Activated CD8-positive, alpha-beta memory T cell treated with anti-CD3 and anti-CD28 coated beads for 48 hours (primary cell): Measurements from ENCODE around the gene CLDN15.

Source experiments
- DNase-seq, 3 experiments: peaks; one replicate each; pipeline ENCODE4 v3.0.0-alpha.2; 2020; ENCODE audit warnings: low read depth in 2 of 3, low spot score in 2 of 3

The CLDN15 gene

DNA sequence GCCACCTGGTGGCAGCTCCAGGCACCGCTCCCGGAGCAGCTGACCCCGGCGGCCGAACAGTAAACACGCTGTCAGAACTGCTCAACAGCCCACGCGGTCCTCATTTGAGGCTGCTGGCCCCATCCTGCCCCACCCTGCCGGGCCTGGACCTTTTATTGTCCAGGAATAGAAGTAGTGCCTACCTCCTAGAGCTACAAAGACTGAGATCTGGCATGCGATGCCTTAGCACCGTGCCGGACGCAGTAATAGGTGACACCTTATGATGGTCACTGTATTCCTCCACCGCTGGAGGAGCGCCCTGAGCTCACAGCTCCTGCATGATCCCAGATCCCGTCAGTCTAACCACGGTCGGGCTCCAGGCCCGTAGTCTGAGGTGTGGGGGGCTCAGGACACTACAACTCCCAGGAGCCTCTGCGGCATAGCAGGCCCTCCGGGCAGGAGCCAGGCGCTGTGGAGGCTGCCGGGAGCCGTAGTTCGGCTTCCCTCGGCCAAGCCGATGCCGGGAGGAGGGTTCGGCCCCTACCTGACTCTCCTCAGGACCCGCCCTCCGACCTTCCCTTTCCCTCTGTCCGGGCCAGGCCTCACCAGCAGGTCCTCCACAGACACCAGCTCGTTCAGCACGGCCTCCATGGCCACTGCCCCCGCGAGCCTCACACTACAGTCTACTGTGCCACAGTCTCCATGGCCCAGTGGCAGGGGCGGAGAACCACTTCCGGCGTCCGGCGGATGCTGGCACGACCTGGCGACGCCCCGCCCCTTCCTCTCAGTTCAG, 7.0 kb upstream of the CLDN15 start, which contains the start of gene FIS1:
TSS of gene FIS1 (minus strand) at position 707 of the 772 bp plus-strand sequence. CDS start at position 630, 77 bp downstream.
- peak; percentile 87 to 95 (median 88) for DNase-seq

DNA sequence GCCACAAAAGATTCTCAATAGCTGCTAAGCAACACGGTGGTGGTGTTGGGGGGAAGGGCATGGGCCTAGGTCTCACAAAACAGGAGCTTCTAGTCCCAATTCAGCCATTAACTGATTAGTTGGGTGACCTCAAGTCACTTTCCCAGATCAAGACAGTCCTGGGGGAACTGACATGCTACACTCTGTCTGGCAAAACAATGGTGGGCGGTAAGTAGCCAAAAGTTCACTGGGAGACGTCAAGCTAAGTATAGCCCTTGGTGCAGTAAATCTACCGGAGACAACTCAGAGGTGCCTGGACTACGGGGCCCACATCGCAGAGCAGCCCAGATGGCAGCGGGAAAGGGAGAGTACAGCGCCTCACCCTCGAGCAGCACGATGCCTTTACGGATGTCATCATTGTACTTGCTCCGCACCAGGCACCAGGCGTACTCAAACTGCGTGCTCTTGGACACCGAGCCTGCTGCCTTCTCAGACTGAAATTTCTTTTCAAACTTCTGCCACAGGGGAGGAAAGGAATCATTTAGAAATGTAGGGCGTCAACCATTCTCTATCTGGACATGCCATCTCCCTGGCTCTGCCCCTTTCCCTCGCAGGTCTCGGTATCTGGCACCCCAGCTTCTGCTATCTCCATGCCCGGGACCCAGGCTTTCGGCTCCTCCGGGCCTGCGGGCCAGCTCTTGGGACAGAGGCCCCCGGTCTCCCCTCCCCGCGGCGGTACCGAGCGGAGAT, 6.2 kb upstream of the CLDN15 start:
- DNase-seq, result peak in 1 of 3 experiments; percentile 51

DNA sequence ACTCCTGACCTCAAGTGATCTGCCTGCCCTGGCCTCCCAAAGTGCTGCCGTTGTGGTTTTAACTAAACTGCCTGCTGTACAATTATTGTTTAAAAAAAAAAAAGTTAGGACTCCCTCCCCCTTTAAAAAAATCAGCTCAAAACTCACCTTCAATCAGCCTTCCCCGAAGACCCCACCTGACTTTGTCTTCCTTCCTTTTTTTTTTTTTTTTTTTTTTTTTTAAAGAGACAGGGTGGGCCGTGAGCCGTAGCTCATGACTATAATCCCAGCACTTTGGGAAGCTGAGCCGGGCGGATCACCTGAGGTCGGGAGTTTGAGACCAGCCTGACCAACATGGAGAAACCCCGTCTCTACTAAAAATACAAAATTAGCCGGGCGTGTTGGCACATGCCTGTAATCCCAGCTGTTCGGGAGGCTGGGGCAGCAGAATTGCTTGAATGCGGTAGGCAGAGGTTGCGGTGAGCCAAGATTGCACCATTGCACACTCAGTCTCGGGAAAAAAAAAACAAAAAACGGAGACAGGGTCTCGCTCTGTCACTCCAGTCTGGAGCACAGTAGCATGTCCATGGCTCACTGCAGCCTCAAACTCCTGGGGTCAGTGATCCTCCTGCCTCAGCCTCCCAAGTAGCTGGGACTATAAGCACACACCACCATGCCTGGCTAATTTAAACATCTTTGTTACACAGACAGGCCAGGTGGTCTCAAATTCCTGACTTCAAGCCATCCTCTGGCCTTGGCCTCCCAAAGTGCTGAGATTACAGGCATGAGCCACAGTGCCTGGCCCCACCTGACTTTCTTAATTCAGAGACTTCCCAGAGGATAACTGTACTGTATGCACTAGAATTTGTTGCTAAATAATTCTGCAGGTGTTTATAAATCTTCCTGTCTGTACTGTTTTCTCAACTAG, 4.1 kb upstream of the CLDN15 start:
- DNase-seq, result no peak

DNA sequence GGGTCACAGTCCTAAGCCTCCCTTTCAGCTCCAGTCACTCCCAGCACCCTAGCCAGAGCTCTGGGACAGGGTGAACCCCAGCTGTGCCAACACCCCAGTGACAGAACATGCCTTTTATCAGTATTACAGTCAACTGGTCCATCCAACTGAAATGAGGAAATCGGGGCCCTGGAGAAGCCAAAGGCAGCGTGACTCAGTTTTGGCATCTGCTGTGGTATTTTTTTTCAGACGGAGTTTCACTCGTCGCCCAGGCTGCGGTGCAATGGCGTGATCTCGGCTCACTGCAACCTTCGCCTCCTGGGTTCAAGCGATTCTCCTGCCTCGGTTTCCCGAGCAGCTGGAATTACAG, 3.4 kb upstream of the CLDN15 start:
- no peak for DNase-seq

DNA sequence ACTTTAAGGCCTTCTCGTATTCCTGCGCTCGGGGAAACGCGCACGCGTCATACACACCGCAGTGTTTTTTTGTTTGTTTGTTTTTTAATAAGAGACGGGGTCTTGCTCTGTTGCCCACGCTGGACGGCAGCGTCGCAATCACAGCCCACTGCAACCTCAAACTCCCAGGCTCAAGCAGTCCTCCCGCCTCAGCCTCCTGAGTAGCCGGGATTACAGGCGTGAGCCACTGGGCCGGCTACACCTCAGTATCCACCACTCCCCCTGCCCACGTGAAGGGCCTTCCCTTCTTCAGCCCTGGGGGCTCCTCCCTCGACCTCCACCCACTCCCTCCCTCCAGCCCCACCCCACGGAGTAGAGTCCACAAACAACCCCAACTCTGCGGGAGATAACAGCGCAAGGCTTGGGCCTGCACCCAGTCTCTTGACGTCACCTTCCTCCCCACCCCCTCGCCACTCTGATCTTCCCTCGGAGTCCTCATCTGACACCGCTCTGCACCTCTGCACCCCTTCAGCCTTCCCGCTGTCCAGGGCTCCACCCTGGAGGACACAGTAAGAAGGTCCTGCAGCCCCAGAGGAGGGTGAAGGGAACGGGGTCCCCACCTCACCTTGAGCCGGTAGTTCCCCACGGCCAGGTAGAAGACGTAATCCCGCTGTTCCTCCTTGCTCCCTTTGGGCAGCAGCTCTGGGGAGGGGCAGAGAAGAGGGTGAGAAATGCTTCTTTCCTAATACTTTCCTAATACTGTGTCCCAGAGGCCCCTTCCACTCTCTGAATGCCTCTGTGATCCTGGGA, 2.8 kb upstream of the CLDN15 start:
- no peak for DNase-seq

DNA sequence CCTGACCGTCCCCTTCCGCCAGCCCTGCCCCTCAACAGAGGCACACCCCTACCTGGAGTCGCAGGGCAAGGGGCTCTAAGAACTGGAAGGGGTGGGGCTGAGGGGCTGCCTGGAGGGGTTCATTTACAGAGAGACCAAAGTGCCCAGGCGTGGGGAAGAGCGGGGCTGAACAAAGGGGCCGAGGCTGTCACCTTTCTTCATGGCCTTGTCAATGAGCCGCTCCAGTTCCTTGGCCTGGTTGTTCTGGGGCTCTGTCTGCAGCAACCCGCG, 2.3 kb upstream of the CLDN15 start:
- DNase-seq, result no peak

DNA sequence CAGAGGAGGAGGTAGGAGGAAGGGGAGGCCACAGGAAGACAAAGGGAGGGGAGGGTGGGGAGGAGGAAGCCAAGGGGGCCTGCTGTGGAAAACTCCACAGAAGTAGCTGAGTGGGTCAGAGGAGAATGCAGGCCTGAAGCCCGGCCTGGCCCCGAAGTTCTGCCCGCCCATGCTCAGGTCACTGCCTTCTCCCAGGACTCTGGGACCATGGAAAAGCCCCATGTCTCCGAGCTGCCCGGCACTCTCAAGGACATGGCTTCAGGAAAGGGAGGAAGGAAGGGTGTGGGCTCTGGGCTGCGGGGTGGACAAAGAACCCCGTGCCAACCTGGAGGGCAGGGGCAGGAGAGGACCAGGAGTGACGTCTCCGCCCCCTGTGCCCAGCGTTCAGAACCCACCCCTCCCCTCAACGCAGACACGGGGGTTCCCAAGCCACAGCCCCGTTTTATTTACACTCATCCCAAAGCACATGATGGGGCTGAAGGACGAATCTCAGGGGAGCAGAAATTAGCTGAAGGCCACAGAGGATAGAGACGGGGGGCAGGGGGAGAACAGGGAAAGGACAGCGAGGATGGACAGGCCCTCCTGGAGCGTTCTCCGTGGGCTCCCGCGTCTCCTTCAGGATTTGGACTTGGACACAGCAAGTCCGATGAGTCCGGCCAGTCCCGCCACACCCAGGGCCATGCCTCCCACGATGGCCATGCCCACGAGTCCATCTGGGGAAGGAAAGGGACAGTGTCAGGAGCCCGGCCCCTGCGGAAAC, 1.8 kb upstream of the CLDN15 start:
- no peak for DNase-seq

DNA sequence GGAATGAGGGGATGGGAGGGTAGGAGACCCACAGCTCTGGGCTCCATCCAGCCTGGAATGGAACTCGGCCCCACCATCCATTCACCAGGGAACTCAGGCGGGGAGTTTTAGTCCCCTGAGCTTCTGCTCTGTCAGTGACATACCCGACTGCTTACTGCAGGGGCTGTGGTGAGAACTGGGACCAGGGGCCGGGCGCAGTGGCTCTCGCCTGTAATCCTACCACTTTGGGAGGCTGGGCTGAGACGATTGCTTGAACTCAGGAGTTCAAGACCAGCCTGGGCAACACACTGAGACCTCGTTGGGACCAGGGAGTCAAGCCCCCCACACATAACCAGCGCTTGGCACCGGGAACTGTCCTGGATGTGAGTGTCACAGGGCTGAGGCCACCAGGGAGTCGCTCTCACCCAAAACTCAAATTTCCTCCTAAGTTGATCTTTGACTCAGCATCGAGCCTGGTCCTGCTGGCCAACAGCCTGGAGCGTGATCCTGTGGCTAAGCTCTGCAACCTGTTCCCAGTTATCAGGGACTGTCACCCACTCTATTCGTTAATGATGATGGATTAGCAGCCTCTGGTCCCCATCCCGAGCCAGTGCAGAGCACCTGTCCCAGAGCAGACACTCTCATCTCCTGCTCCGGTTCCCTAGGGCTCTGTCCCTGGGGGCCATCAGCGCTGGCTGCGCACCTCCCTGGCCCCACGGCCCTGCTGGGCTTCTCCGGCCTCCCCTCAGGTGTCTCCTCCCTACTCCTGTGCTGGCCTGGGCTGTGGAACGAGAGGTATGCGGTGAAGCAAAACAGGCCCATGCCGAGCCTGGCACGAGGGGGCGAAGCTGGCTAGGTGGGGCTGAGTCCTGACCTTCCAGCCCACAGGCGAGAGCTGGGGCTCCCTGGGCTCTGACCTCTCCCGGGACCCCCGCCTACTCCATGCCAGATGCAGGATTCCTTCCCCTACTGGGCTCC, 902 bp upstream of the CLDN15 start:
- no peak for DNase-seq

DNA sequence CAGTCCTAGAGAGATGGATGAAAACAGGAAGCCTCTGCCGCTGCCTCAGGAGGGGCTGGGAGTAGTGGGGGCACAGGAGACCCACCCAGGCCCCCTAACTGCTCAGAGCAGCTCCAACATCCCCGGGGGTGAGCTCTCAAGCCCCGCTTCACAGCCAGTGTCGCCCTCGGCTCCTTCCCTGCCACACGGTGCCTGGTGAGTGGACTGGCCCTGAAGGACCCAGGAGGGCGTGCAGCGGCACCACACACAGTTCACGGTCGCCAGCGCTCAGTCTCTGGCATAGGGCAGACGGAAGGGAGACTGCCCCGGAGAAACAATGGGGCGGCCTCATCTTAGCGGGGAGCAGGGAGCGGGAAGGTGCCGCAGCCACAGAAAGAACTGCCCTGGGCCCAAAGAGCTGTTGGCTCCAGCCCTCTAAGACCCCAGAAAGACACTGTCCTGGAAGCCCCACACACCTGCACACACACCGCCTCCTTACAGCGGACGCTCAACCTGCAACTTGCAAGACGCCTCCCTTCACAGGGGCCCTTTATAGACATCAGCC, 1.2 kb downstream of the CLDN15 start:
- DNase-seq, result no peak

DNA sequence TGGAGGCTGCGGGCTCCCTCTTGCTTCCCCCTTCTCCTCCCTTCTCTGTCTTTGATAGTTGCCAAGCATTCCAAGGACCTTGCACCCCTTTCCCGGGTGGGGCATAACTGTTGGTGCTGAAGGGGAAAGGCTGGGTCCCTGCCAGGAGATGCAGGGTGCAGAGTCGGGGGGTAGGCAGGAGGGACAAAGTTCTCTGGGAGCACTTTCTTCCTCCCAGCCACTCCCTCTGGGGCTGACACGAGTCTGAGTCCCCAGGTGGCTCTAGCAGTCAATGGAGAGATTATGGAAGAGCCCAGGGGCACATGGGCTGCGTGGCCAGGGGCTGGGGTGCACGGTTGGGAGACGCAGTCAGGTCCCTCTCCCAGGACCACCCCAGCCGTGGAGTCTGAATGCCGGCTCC, 2.1 kb downstream of the CLDN15 start:
- DNase-seq, result no peak

DNA sequence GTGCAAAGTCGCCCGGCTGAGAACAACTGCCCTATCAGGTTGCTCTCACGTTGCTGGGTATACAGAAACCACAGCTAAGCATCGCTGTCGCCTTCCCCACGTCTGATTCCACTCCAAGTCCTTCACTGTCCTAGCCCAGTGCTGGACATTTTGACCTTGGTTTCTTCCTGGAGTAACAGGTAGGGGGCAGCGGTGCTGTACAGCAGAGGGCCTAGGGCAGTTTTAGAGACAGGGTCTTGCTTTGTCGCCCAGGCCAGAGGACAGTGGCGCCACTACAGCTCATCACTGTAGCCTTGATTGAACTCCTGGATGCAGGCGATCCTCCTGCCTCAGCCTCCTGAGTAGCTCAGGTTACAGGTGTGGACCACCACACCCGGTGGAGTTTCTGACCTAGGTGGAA, 2.6 kb downstream of the CLDN15 start:
- no peak for DNase-seq

DNA sequence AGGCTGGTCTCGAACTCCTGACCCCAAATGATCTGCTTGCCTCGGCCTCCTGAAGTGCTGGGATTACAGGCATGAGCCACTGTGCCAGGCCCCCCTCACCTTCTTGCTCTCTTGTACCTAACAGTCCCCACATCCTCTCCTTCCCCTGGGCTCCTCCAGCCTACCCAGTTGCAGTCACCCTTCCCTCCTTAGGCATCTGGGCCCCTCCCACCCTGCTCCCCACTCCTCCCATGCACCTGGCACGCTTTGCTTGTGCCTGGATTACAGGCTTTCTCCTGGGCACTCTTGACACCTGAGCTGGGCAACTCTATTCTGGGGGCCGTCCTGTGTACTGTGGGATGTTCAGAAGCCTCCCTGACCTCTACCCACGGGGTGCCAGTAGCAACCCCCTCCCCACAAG, 3.0 kb downstream of the CLDN15 start:
- no peak for DNase-seq

DNA sequence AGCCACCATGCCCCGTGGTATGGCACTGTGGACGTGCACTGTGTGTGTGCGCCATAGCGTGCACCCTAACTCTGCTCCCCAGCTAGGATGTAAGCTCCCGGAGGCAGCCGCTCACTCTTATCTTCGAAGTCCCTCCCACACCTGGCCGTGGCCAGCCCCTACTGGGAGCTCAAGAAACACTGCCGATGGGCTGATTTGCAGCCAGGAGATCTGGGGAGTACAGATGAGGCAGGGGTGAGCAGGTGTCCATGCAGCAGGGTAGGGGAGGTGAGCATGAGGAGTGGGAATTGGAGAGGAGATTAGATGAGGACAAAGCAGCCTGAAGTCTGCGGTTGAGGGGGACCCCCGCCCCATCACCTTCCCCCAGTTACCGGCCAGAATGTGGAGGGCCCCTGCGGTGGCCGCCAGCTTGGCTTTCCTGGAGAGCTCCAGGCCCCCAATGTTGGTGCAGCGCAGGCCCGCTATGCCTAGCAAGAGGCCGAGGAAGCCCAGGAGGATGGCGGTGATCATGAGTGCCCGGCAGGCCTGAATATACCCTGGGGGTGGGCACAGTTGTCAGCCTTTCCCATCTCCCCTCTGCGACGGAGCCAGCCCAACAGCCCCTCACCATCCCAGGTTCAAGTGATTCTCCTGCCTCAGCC, 3.6 kb downstream of the CLDN15 start:
- DNase-seq, result no peak

DNA sequence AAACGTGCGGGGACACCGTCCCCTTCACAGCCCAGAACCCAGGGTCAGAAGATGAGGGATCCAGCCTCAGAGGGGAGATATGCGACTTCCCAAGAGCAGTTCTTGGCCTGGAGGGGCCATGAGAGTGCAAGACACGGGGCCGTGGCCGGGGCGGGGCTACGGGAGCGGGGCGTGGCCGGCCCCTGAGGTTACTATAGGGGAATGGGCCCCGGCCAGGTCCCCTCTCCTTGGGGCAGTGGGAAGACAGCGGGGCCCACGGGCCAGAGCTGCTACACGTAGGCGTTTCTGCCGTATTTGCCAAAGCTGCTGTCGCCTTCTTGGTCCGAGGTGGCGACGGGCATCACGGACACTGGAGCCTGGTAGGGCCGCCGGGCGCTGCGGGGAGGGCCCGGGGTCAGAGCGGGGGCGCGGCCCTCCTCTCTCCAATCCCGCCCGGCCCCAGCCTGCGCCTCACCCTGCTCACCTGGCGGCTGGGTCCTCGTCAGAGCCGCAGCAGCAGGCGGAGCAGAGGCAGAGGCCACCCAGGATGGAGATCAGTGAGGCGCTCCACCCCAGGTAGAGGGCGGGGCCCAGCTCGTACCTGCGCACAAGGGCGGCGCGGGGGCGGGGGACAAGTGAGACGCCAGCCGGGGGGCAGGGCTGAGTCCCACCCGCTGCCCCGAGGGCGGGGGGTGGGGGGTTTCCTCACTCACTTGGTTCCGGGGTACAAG, 5.3 kb downstream of the CLDN15 start:
- no peak for DNase-seq

DNA sequence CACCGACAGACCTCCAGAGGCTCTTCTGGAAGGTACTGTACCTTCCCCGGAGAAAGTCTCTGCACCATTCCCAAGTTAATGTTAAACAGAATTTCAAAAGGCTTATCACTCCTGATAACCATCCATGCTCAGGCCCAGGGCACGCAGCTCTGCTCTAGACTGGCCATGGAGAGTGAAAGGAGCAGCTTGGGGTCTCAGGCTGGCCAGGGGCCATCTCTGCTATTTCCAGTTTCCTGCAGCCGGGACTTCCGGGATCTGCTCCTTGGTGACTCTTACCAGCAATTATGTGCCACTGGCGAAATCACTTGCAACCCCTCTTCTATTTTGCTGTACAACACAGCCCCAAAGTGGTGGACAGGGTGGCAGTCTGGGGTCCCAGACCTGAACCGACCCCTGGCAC, 6.0 kb downstream of the CLDN15 start:
- no peak for DNase-seq

DNA sequence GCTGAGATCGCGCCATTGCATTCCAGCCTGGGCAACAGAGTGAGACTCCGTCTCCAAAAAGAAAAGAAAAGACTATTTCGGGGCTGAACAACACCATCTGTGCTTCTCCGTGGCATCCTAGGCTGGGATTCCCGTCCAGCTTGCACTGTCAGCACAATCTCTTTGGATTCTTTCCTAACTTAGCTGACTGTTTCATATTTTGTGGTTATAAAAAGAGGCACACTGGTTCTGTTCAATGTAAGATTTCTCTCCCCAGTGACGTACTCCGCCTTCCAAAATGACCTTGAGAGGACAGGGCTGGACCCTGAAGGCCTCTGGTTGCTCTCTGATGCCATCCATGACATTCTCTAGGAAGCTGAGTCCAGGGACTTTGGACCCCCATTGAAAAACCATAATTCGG, 10.9 kb downstream of the CLDN15 start:
- no peak for DNase-seq

DNA sequence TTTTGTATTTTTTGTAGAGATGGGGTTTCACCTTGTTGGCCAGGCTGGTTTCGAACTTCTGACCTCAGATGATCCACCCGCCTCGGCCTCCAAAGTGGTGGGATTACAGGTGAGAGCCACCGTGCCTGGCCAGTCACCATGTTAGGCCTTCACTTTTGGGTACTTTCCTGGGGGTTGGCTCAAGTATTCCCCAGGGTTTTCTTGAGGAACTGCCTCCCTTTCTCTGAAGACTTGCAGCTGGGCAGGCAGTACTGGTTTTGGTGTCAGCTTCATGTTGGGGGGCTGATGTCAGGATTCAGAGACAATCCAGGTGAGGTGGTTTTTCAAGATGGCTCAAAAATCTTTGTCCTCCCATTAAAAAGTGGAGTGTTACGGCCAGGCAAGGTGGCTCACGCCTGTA, 12.0 kb downstream of the CLDN15 start:
- DNase-seq, result no peak

DNA sequence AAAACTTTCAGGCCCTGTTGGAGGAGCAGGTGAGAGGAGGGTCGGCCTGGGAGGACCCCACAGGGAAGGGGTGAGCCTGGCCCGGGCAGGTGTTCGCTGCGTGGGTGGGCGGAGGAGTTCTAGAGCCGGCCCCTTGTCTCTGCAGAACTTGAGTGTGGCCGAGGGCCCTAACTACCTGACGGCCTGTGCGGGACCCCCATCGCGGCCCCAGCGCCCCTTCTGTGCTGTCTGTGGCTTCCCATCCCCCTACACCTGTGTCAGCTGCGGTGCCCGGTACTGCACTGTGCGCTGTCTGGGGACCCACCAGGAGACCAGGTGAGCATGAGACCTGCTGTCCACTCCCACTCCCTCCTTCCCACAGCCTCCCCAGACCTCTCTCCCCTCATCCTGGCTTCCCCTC, 14.1 kb downstream of the CLDN15 start:
- no peak for DNase-seq
